H54 (cell line): ENCODE data around the gene HOXC9.
A peak's percentile ranks its signal among the peaks of the same experiment; 100 is the strongest.

Source experiments
- DNase-seq: peaks from one replicate; pipeline ENCODE4 v3.0.0; 2011; ENCODE audit warnings: low spot score, mixed read lengths; ENCODE audit not compliant: insufficient read length
- FAIRE-seq: peaks from 3 replicates; lab custom pipeline; 2011; peaks lifted over from hg19 to GRCh38; lab: Jason Lieb, UNC
- POLR2A ChIP-seq: IDR thresholded peaks from 2 replicates; pipeline ENCODE4 v1.6.1; 2011; ENCODE audit warnings: low read depth, mild to moderate bottlenecking, low read length

Gene HOXC9

DNA sequence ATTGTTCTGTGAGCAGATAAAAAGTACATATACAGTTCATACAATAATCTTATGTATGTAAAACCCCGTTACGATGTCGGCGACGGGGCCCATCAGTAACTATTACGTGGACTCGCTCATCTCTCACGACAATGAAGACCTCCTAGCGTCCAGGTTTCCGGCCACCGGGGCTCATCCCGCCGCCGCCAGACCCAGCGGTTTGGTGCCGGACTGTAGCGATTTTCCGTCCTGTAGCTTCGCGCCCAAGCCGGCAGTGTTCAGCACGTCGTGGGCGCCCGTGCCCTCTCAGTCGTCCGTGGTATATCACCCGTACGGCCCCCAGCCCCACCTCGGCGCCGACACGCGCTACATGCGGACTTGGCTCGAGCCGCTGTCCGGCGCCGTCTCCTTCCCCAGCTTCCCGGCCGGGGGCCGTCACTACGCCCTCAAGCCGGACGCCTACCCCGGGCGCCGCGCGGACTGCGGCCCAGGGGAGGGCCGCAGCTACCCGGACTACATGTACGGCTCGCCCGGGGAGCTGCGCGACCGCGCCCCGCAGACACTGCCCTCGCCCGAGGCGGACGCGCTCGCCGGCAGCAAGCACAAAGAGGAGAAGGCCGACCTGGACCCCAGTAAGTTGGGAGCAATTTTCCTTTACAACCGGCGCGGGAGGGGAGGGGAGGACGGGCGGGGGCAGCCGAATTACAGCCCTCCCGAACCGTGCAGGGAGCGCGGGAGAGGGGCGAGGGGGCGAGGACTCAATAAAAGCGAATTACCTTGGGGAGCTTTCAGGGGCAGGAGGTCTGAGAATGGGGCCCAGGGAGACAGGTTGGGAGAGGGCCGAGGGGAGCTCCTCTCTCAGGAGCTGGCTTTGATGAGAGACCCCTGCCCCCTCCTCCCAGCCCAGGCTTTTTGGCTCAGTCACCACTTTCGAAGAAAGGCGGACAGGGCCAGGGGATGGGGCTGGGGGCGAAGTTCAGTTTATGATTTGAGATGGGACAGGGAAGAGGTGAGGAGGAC is at the start of gene HOXC9:
TSS of gene HOXC9 (plus strand) at position 46 of the 999 bp plus-strand sequence. CDS start at position 74, 28 bp downstream.
- TF ChIP-seq POLR2A = peak; percentile 13; the same call in 1 of the 2 replicates
- peak; percentile 56 for DNase-seq
- FAIRE-seq = no peak

DNA sequence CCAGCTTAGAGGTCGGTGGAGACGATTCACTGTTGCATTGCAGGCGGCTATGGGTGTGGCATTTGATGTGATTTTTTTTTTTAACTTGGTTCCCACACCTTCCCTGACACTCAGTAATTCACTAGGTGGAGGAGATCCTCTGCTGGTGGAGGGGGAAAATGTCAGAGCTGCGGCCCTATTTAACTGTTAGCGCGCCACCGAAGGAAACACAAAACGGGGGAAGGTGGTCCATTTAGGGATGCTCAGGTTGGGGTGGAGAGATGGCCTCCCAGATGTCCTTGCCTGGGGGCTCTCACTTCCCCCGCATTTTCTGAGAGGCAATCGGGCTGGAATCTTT is 49.6 kb upstream of the HOXC9 start:
- FAIRE-seq = no peak

DNA sequence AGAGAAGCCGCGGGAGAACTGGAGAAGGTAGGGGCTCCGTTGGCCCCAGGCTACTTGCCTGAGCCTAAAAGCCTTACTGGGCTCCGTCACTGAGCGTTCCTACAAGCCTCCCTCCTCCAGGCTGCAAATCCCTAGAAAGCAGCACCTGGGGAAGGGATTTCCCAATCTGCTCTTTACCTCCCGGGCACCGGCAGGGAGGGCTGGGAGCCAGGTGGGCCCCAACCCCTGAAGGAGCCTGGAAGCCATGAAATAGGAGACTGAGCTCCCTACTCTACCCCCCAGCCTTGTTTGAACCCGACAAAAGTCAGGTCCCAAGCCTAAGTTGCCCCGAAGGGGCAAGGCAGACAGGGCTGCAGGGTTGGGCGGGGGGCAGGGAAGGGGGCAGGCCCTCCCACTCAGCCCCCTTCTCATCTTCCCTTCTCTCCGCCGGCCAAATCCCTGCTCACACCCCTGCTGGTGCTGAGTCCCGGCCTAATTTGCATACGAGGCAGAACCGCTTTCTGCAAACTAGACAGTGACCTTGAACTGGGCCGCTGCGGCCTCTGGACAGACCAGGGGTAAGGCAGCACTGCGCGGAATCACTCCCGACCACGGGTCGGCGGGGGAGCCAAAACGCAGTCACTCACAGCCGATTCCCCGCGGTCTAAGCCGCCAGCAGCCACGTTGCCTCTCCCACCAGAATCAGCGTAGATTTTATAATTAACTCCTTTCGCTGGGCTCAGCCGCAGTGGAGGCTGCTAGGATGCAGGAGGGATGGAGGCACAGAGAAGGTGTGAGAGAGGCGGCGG is 49.0 kb upstream of the HOXC9 start:
- no peak for FAIRE-seq
- no peak for TF ChIP-seq POLR2A

More for the DNA sequence above, 49.6 kb upstream of the HOXC9 start:
- DNase-seq = no peak
- TF ChIP-seq POLR2A = no peak

DNA sequence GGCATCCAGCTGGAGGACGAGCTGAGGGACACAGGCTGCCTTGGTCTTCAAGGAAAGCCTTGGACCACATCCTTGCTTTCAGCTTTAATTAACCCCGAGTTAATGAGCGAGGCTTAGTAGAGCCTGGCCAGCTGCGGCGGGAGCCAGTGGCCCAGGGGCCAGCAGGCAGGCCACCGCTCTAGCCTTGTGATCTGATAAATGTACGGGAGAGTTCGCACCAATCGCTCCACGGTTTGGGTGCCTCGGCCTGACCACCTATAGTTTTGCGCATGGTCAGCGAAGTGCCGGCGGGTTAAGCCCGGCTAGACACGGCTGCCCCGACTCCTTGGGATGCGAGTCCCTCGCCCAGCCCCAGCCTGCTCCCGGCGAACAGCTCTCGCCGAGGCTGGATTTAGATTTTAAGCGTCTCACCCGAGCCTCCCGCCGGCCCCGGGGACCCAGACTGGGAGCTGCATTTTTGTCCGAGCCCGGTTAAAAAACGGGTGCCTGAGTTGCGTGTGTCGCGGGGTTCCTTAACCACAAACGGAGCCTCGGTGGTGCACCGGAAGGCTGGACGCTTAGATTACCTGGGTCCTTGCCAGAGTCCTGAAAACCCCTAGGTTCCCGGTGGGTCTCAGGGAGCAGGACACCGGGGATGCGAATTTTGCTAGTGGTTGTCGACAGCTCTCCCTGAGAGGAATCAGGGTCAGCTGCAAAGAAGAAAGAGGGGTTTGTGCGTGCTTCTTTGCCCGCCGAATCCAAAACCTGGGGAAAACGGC is 48.2 kb upstream of the HOXC9 start:
- TF ChIP-seq POLR2A = no peak
- FAIRE-seq = no peak
- no peak for DNase-seq

More for the DNA sequence above, 49.0 kb upstream of the HOXC9 start:
- DNase-seq = no peak

DNA sequence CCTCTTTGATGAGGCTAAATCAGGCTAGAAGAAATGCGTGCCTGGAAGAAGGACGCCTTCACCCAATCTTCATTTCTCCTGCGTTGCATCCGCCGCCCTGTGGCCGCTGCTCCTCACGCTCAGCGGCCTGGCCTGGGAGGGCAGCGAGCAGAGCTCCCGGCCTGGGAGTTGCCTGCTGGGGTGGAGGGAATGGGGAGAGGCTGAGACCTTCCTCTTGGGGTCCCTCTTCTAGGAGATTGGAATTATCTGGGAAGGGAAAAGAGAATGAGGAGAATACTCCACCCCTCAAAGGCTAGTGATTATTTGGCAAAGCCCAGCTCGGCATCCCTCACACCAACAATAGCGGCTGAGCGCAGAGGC is 47.6 kb upstream of the HOXC9 start:
- FAIRE-seq (no peak), DNase-seq (no peak)
- TF ChIP-seq POLR2A = no peak

DNA sequence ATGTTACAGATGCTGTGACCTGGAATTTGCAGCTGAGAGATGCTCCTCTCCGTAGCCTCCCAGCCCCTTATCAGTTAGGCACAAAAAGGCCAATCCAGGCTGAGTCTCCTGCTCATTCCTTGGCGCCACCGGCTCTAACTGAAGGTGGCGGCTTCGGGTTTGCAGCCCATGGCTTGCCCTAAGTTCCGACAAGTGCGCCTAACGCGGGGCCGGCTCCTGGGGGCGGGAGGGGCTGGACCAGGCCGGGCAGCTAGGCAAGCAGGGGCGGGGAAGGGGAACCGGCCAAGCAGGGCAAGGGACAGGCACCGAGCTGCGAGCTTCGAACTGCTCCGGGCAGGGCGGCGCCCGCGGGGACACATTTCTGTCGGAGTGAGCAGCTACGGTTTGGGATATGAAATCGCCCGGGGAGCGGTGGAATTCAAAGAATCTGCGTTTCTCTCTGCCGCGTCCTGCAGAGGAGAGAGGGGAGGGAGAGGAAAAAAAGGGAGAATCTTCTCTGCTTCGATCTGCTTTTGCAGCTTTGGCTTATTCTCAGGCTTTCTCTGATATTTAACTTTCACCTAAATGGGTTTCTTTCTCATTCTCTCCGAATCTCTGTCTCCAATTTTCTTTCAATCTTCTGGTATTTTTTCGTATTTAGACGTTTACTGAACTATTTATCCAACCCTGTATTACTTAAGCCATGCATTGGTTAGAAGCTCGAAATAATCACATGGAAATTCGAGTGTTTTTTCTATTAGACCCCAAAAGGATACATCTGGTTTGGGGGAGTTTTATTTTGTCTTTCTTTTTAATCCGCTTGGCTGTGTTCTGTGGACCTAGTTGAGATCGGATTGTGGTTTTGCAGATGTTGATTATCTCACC is 46.9 kb upstream of the HOXC9 start:
- DNase-seq = no peak
- no peak for FAIRE-seq
- no peak for TF ChIP-seq POLR2A

DNA sequence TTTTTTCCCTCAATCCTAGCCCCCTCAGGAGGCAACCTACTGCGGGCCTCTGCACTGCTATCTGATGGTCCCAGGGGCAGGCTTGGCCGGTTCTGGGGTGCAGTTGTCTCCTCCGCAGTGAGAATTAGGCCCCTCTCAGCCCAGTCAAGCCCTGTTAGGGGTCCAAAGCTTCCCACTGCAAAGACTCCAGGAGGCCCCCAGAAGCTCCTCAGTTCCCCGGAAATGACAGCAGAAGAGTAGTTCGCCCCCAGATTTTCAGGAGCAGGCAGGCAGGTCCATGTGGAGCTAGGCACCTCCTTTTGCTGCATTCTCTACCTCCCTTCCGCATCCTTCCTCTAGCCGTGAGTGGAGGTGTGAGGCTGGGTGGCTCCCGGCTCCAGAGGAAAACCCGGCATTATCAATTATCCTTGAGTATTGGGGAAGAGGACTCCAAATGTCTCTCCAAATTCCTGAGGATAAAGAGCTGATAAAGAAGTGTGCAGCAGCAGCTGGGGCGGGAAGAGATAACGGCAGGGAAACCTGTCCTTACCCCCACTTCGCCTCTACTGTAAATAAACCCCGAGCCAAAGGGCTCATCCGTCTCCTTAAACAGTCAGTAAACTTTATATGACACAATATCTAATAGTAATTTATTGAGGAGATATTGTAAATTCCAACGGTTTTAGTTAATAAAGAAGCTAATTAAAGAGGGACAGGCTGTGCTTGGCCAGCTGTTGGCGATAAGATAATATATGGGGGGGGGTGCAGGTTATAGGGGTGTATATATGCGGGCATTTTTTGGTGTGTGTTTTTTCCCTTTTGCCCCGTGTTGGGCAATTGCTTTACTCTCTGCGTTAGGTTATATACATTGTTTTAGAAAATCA is 45.9 kb upstream of the HOXC9 start:
- TF ChIP-seq POLR2A = no peak
- FAIRE-seq (no peak), DNase-seq (no peak)

DNA sequence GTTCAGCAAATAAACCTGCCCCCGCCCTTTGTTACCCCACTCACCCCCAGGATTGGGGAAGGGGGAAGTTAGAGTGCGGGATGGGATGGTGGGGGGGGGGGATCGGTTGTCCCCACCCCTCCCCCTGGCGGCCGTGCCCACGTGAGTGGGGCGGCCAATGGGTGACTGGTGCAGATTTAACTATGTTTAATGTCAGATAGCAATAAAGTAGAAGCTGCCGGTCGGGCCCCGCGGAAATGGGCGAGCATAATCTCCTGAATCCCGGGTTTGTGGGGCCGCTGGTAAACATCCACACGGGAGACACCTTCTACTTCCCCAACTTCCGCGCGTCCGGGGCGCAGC is 45.3 kb upstream of the HOXC9 start, which contains the start of gene HOXC12:
TSS of gene HOXC12 (plus strand) at position 210 of the 342 bp plus-strand sequence. CDS start at position 237, 27 bp downstream.
- TF ChIP-seq POLR2A = no peak
- FAIRE-seq (no peak), DNase-seq (no peak)

DNA sequence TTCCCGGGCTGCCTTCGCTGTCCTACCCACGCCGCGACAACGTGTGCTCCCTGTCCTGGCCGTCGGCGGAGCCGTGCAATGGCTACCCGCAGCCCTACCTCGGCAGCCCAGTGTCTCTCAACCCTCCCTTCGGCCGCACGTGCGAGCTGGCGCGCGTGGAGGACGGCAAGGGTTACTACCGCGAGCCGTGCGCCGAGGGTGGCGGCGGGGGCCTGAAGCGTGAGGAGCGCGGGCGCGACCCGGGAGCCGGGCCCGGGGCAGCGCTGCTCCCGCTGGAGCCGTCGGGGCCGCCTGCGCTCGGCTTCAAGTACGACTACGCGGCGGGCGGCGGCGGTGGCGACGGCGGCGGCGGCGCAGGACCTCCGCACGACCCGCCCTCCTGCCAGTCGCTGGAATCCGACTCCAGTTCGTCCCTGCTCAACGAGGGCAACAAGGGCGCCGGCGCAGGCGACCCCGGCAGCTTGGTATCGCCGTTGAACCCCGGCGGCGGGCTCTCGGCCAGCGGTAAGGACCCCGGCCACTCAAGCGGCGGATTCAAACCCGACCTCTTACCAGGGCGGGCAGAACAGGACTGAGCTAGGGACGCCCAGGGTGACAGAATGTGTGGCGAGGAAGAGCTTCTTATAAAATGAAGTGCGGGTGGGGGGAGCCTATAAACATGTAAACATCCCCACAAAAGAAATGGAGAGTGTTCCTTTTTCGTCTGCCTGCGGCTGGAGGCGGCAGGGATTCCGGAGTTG is 44.8 kb upstream of the HOXC9 start:
- no peak for FAIRE-seq
- DNase-seq = no peak
- no peak for TF ChIP-seq POLR2A

DNA sequence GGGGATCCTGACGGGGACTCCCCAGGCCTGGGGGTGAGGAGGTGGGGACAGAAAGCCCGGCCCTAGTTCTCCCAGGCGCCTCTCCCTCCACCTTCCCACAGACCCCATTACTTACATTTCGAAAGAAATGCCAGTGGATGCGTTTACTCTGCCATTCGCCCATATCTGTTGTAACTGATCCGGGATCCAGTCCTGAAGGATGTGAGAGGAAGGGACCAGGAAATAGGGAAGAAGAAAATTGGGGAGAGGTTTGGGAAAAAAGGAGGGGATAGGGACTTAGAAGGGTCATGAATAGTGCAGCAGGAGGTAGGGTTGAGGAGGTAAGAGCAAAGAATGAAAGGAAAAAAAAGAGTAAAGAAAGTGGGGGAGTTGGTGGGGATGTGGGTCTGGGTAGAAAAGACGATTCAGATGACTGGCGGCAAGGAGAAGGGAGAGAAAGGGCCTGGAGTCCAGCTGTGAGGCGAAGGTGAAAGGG is 44.1 kb upstream of the HOXC9 start:
- no peak for TF ChIP-seq POLR2A
- no peak for DNase-seq
- no peak for FAIRE-seq

DNA sequence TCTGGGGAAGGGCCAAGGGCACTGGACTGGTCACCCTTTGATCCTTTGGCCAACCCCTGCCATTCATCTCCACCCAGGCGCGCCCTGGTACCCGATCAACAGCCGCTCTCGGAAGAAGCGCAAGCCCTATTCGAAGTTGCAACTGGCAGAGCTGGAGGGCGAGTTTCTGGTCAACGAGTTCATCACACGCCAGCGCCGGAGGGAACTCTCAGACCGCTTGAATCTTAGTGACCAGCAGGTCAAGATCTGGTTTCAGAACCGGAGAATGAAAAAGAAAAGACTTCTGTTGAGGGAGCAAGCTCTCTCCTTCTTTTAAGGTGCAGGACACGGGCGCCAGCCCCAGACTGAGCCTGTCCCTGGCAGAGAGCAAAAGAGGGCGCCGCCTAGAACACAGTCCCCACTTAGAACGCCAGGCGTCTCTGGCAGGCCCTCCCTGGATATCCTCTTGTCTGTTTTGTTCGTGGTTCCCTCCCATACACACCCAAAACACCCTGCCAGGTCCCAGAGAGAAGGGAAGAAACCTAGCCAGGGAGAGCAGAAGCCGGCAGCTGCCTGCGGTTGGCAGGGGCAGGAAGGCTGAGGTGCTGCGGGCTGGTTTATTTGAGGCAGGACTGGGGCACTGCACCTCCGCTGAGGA is 43.6 kb upstream of the HOXC9 start:
- TF ChIP-seq POLR2A = no peak
- FAIRE-seq (no peak), DNase-seq (no peak)
